Mononuclear cell (primary cell): ENCODE data around the gene CCDC137. TPM values are rescaled to one million over a fixed set of nuclear protein-coding genes. Genes with fewer than 3 reads are reported as not detected.

Experiments used
- H3K27me3 ChIP-seq: 2 replicates; pipeline ENCODE4 v1.6.0; 2011; ENCODE audit warnings: low read length, control low read depth; ENCODE audit not compliant: insufficient read depth
- H3K4me1 ChIP-seq: 2 replicates; pipeline ENCODE4 v1.5.1; 2011; ENCODE audit warnings: mild to moderate bottlenecking, low read length, control low read depth; ENCODE audit not compliant: insufficient read depth
- H3K4me3 ChIP-seq: 2 replicates; pipeline ENCODE4 v1.5.1; 2011; ENCODE audit warnings: mild to moderate bottlenecking, low read length, moderate library complexity
- H3K9me3 ChIP-seq: 2 replicates; pipeline ENCODE4 v1.5.1; 2011; ENCODE audit warnings: low read depth, mild to moderate bottlenecking, control low read depth, low read length
- total RNA-seq: library from RNA; depleted of rRNA; stranded (reverse); fragments of >200 nt; gene quantifications from one replicate; pipeline ENCODE4 v1.2.3, GENCODE V29; 2012

Gene CCDC137
- total RNA-seq, 1 donor, result 4.4 TPM

DNA sequence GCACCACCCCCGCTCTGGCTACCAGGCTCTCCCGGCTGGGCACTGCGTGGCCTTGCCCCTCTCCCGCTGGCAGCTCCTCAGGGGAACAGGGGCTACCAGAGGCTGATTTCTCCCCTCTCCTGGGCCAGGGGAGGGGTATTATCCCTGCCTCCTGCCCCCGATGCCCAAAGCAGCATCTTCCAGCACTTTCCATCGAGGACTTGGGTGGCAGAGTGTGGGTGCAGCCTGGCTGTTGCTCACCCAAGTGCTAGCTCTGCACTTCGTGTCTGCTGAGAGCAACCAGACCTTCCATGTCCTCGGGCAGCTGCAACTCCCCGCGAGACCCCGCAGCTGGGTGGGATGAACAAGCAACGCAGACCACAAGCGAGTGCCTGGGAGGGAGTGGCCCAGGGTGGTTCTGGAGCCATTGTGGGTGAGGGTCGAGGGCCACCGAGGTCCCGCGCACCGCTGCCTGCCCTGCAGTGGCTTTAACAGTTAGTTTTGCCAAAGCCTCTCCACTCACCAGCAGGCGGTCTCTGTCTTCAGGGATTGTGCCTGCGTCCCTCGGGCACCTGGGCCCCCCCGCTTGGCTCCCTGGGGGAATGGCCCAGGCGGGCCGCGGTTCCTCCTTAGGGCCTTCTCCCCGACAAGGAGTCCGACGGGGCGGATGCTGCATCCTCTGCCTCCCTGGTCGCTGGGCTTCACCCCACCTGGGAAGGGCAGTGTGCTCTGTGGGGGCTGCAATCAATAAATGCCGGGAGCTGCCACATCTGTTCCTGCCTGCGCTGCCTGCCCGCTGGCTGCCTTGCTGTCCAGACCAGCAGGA is 53.9 kb downstream of the CCDC137 start:
- Histone ChIP-seq H3K27me3 (no peaks in the 10 kb centered on the region), H3K4me1 (no peaks in the 10 kb centered on the region), H3K4me3 (no peak overlapping the region), H3K9me3 (no peaks in the 10 kb centered on the region)

DNA sequence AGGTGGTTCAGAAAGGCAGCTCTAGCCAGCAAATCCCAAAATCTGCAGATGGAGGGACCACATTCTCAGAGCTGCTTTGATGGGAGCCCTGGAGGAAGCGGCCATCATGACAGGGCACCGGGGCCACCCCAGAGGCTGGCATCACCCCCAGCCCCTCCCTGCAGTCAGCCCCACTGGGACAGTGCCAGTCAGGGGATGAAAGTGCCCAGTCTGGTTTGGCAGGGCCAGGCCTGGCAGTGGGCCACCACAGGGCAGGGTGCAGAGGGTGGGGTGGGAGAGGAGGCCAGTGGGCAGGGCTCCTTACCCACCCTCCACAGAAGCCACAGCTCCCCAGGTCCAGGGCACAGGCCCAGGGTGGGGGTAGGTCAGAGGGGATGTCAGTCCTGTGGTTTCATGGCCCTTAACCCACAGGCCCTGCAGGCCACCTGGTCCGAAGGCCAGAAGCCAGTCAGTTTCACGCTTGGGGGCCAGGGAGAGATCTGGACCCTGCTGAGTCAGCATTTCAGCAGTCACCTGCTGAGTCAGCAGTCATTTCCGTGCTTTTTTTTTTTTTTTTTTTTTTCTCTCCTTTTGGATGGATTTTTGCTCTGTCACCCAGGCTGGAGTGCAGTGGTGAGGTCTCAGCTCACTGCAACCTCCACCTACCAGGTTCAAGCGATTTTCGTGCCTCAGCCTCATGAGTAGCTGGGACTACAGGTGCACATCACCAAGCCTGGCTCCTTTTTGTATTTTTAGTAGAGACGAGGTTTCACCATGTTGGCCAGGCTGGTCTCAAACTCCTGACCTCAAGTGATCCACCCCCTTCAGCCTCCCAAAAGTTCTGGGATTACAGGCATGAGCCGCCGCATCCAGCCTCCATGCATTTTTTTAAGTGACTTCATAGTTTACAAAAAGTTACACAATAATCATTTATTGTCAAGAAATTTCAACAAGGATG is 55.9 kb downstream of the CCDC137 start:
- Histone ChIP-seq H3K4me1 (no peaks in the 10 kb centered on the region), H3K4me3 (no peak overlapping the region), H3K27me3 (no peaks in the 10 kb centered on the region), H3K9me3 (no peaks in the 10 kb centered on the region)

Other genes starting within 250 kb of the CCDC137 start
- gene ACTG1, start 153.9 kb upstream of the CCDC137 start, total RNA-seq, result 2,327 TPM
- gene FSCN2, start 138.4 kb upstream of the CCDC137 start, total RNA-seq, result 0.52 TPM
- 13.5 TPM for gene FAAP100, start 114.4 kb upstream of the CCDC137 start, total RNA-seq
- gene NPLOC4, start 29.6 kb upstream of the CCDC137 start, total RNA-seq, result 46.5 TPM
- 0.10 TPM for gene TSPAN10, start 29.5 kb upstream of the CCDC137 start, total RNA-seq
- gene PDE6G, start 10.2 kb upstream of the CCDC137 start, total RNA-seq, result 2.1 TPM
- 19.3 TPM for gene OXLD1, start 132 bp upstream of the CCDC137 start, total RNA-seq
- 15.5 TPM for gene ARL16, start 17.1 kb downstream of the CCDC137 start, total RNA-seq
- 57.0 TPM for gene HGS, start 17.3 kb downstream of the CCDC137 start, total RNA-seq
- gene MRPL12, start 36.6 kb downstream of the CCDC137 start, total RNA-seq, result 3.7 TPM
- 1.5 TPM for gene SLC25A10, start 45.5 kb downstream of the CCDC137 start, total RNA-seq
- gene GCGR, start 137.4 kb downstream of the CCDC137 start, total RNA-seq, result not detected
- 32.3 TPM for gene MCRIP1, start 166.6 kb downstream of the CCDC137 start, total RNA-seq
- gene PPP1R27, start 168.3 kb downstream of the CCDC137 start, total RNA-seq, result not detected
- 239 TPM for gene P4HB, start 193.8 kb downstream of the CCDC137 start, total RNA-seq
- gene ARHGDIA, start 204.6 kb downstream of the CCDC137 start, total RNA-seq, result 189 TPM
- gene ALYREF, start 224.8 kb downstream of the CCDC137 start, total RNA-seq, result 77.9 TPM
- 36.3 TPM for gene ANAPC11, start 225.0 kb downstream of the CCDC137 start, total RNA-seq
- gene NPB, start 235.5 kb downstream of the CCDC137 start, total RNA-seq, result 0.10 TPM
- 10.6 TPM for gene PCYT2, start 244.7 kb downstream of the CCDC137 start, total RNA-seq